Upper lobe of right lung (tissue), 1 donor: ENCODE measurements around the gene FANK1. TPM values are rescaled to one million over a fixed set of nuclear protein-coding genes. Genes with fewer than 3 reads are reported as not detected.

Experiments
- ATAC-seq: fragments of 200-7000 bp; cut with Tn5 transposase; one replicate; pipeline ENCODE4 v1.9.1; 2020; ENCODE audit warnings: mild to moderate bottlenecking, moderate library complexity
- DNase-seq: peaks from one replicate; pipeline ENCODE4 v3.0.0-alpha.2; 2020
- H3K27ac ChIP-seq: fragments of 200-600 bp; one replicate; pipeline ENCODE4 v1.8.0; 2022
- H3K27me3 ChIP-seq: fragments of 200-600 bp; one replicate; pipeline ENCODE4 v1.8.0; 2022; ENCODE audit warnings: mild to moderate bottlenecking
- H3K36me3 ChIP-seq: fragments of 200-600 bp; one replicate; pipeline ENCODE4 v1.8.0; 2022
- H3K4me1 ChIP-seq: fragments of 200-600 bp; one replicate; pipeline ENCODE4 v1.8.0; 2022
- H3K4me3 ChIP-seq: fragments of 200-600 bp; one replicate; pipeline ENCODE4 v1.8.0; 2022; ENCODE audit warnings: mild to moderate bottlenecking
- H3K9me3 ChIP-seq: fragments of 200-600 bp; one replicate; pipeline ENCODE4 v1.8.0; 2022
- intact Hi-C: fragments of 100-400 bp; cut with DNase I; formaldehyde crosslinking; loops from one replicate; pipeline ENCODE4 v1.11.0; 2022
- total RNA-seq: library from RNA; stranded (reverse); fragmentation: NEBNext Ultra II Directional; extraction: Animal tissue kit (Norgen Biotek cat#: 25700); gene quantifications from one replicate; pipeline ENCODE4 v1.2.1, GENCODE V29; 2021
- TF ChIP-seq, protein P1 (sequence below): fragments of 200-600 bp; IDR thresholded peaks from one replicate; pipeline ENCODE4 v1.8.0; 2022; ENCODE audit warnings: antibody characterized with exemption
- donor health status: DM: no; HTN: yes; CAD: no; lungs with severe emphysema.

Gene FANK1
- total RNA-seq, 1 donor from 2014 or later: 2.6 TPM

DNA sequence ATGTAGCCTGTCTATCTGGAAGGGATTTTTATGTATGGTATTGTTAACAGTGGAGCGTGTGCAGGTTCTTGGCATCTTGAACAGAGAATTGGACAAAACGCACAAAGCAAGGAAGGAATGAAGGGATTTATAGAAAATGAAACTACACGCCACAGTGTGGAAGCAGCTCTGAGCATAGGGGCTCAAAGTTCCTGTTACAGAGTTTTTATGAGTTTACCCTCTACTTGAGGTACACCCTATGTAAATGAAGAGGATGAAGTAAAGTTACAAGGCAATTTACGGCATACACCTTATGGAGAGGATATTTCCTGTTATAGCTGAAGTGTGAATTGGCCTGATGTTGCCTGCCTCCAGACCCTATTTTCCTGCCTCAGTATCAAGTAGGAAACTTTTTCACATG, 33.3 kb downstream of the FANK1 start:
- Histone ChIP-seq H3K27me3 (no peaks in the 10 kb centered on the region), H3K36me3 (no peaks in the 10 kb centered on the region), H3K27ac (no peak overlapping the region), H3K9me3 (no peaks in the 10 kb centered on the region), H3K4me1 (no peaks in the 10 kb centered on the region), H3K4me3 (no peak overlapping the region)
- ATAC-seq (no peak), DNase-seq (no peak)
- intact Hi-C loops: no loop called here
- TF ChIP-seq, protein P1, sequence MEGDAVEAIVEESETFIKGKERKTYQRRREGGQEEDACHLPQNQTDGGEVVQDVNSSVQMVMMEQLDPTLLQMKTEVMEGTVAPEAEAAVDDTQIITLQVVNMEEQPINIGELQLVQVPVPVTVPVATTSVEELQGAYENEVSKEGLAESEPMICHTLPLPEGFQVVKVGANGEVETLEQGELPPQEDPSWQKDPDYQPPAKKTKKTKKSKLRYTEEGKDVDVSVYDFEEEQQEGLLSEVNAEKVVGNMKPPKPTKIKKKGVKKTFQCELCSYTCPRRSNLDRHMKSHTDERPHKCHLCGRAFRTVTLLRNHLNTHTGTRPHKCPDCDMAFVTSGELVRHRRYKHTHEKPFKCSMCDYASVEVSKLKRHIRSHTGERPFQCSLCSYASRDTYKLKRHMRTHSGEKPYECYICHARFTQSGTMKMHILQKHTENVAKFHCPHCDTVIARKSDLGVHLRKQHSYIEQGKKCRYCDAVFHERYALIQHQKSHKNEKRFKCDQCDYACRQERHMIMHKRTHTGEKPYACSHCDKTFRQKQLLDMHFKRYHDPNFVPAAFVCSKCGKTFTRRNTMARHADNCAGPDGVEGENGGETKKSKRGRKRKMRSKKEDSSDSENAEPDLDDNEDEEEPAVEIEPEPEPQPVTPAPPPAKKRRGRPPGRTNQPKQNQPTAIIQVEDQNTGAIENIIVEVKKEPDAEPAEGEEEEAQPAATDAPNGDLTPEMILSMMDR: no peak

DNA sequence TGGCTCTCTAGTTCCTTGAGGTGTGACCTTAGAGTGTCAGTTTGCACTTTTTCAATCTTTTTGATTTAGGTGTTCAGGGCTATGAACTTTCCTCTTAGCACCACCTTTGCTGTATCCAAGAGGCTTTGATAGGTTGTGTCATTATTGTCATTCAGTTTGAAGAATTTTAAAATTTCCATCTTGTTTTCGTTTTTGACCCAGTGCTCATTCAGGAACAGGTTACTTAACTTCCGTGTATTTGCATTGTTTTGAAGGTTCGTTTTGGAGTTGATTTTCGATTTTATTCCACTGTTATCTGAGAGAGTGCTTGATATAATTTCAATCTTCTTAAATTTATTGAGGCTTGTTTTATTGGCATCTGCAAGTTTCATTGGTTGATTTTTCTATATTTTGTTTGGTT, 37.3 kb downstream of the FANK1 start:
- no peak overlapping the region for H3K4me3 ChIP-seq
- intact Hi-C loops: no loop called here
- DNase-seq (no peak), ATAC-seq (no peak)
- H3K27ac ChIP-seq: no peak overlapping the region
- TF ChIP-seq, protein P1: no peak
- no peaks in the 10 kb centered on the region for H3K36me3 ChIP-seq
- no peaks in the 10 kb centered on the region for H3K9me3 ChIP-seq
- H3K27me3 ChIP-seq: no peaks in the 10 kb centered on the region
- no peaks in the 10 kb centered on the region for H3K4me1 ChIP-seq

DNA sequence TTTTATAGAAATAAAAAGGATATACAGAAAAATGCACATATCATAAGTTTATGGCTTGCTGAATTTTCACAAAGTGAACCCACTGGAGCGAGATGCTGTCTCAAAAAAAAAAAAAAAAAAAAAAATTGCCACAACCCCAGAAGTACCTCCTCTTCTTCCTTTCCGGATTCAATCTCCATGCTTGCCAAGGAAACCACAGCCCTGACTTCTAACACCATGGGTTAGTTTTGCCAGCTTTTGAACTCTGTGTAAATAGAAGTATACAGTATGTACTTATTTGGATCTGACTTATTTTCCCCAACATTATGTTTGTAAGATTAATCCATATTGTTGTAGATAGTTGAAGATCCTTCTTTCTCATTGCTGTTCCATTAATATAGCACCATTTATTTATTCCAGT, 40.0 kb downstream of the FANK1 start:
- TF ChIP-seq, protein P1: no peak
- Histone ChIP-seq H3K36me3 (no peaks in the 10 kb centered on the region), H3K27ac (no peak overlapping the region), H3K4me1 (no peaks in the 10 kb centered on the region), H3K4me3 (no peak overlapping the region), H3K9me3 (no peaks in the 10 kb centered on the region), H3K27me3 (no peaks in the 10 kb centered on the region)
- ATAC-seq: no peak
- intact Hi-C loops: no loop called here
- no peak for DNase-seq

DNA sequence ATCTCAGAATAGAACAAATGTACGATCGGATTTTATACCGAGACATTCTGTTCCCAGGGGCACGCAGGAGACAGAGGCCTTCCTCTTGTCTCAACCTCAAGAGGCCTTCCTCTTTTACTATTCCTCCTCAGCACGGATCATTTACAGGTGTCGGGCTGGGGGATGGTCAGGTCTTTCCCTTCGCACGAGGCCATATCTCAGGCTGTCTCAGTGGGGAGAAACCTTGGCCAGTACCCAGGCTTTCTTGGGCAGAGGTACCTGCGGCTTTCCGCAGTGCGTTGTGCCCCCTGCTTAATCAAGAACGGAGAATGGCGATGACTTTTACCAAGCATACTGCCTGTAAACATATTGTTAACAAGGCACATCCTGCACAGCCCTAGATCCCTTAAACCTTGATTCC, 44.2 kb downstream of the FANK1 start:
- no peaks in the 10 kb centered on the region for H3K27me3 ChIP-seq

DNA sequence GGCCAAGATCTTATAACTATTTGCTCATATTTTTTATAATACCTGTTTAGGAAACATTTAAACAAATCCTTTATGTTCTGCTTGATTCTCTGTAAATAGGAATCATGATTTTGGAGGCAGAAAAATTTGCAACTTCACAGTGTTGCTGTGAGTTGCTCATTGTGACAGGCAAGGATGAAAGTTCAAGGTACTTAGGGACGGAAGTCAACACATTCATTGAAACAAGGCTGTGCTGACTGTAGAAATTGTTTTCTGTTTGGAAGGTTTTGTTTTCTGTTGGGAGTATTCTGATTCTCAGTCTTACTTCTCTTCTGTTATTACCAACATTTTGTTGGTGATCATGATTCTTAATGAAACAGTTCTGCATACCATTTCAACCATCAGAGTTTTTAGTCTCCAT, 54.9 kb downstream of the FANK1 start:
- intact Hi-C loops: no loop called here
- ATAC-seq (no peak), DNase-seq (no peak)
- H3K36me3 ChIP-seq: no peaks in the 10 kb centered on the region
- no peaks in the 10 kb centered on the region for H3K4me1 ChIP-seq
- H3K27me3 ChIP-seq: no peaks in the 10 kb centered on the region
- H3K4me3 ChIP-seq: no peak overlapping the region
- TF ChIP-seq, protein P1: no peak
- H3K27ac ChIP-seq: no peak overlapping the region
- H3K9me3 ChIP-seq: peaks cover 20% of the 10 kb centered on the region

More for the DNA sequence above, 44.2 kb downstream of the FANK1 start:
- H3K36me3 ChIP-seq: no peaks in the 10 kb centered on the region
- H3K9me3 ChIP-seq: no peaks in the 10 kb centered on the region
- no peak for DNase-seq
- TF ChIP-seq, protein P1: no peak
- intact Hi-C loops: no loop called here
- H3K27ac ChIP-seq: no peak overlapping the region
- no peak overlapping the region for H3K4me3 ChIP-seq
- ATAC-seq: no peak
- no peaks in the 10 kb centered on the region for H3K4me1 ChIP-seq

DNA sequence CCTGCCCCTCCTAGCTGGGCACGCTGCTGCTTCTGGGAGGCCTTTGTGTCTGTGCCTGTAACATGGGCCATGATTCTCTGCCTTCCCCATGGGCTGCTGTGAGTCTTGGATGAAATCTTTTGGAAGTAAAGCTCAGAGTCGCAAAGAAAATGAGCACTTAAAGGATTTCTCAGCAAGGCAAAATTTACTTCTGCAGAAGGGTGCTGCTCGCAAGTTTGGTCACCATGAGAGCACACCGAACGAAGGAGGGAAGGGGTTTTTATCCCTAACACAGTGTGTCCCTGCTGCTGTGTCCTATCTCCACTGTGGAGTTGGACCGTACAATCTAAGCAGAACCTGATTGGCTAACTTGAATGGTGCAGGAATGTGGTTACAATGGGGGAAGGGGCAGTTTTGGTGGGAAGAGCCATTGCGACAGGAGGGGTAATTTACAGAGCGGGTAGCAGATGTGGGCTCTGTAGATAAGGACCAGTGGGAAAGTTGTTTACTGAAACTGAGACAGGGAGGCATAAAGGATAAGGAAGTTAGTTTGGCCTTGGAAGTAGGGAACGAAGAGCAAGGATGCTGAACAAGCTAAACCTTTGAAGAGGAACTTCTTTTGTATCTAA, 57.5 kb downstream of the FANK1 start:
- ATAC-seq: no peak
- H3K4me3 ChIP-seq: no peak overlapping the region
- no peaks in the 10 kb centered on the region for H3K36me3 ChIP-seq
- intact Hi-C loops: no loop called here
- no peaks in the 10 kb centered on the region for H3K27me3 ChIP-seq
- no peak overlapping the region for H3K27ac ChIP-seq
- DNase-seq: no peak
- TF ChIP-seq, protein P1: no peak
- H3K9me3 ChIP-seq: peaks cover 20% of the 10 kb centered on the region
- no peaks in the 10 kb centered on the region for H3K4me1 ChIP-seq
